ENCODE measurements around the gene FXYD6. TPM values are rescaled to one million over a fixed set of nuclear protein-coding genes. Genes with fewer than 3 reads are reported as not detected.

The FXYD6 gene
- total and polyA plus RNA-seq, 4 donors = 37.0 to 70.0 (median 43.9) TPM

DNA sequence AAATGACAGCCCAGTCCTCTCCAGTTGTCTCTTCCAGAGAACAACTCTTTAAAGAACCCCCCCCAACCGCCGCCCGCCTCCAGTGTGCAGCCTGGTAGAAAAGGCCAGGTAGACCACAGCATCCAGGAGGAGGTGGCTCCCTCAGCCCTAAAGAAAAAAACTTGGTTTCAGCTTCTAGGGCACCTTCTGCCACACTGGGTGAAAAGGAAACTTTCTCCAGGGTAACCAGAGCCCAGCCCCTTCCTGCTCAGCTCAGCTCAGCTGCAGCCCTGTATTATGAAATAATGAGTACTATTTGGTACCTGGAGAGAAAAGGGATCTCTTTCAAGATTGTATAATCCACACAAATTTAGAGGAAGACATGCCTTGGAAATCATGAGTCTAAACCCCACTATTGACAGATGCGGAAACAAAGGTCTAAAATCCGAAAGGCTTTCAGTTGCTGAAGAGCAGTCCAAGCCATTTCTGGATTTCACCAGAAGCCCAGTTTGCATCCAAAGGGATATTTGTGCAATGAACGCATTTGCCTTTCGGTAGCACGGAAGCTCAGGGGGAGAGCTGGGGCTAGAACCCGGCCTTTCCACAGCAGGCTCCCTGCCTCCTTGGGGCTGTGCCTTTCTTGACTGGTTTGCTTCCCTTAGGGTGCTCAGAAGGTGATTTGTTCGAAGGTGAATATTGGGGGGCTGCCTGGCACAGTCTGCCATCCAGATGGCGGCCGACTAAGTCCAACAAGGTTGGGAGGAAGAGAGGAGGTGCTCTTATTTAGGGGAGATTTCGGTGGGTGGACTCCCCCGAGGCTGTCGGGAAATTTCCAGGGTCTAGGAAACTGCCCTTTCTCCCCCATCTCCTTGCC, 3.3 kb downstream of the FXYD6 start:
- 80% methylated on average over 15 of the region's 15 CpGs for WGBS, 2 donors
- Histone ChIP-seq H3K9ac (ENCODE audit: insufficient read depth in 1 of 2, low read length in 2 of 2) (no peak overlapping the region), H3K36me3 (ENCODE audit: control insufficient read depth in 4 of 4, insufficient read depth in 4 of 4, low read length in 4 of 4) (peaks cover 0 to 3% (median 0%) of the 10 kb centered on the region in 4 donors), H3K27ac (ENCODE audit: low read depth in 1 of 2, low read length in 1 of 2) (peak overlapping the region; percentile 2 to 7), H3K4me3 (no peak overlapping the region), H3K9me3 (ENCODE audit: control insufficient read depth in 4 of 4, insufficient read depth in 3 of 4, low read length in 3 of 4) (no peaks in the 10 kb centered on the region), H3K27me3 (ENCODE audit: control insufficient read depth in 3 of 3, insufficient read depth in 3 of 3, low read length in 2 of 3) (no peaks in the 10 kb centered on the region), H3K4me1 (ENCODE audit: control insufficient read depth in 5 of 5, insufficient read depth in 5 of 5, low read length in 5 of 5) (peaks cover 7 to 61% (median 17%) of the 10 kb centered on the region in 5 donors)
- TF ChIP-seq, protein P1, sequence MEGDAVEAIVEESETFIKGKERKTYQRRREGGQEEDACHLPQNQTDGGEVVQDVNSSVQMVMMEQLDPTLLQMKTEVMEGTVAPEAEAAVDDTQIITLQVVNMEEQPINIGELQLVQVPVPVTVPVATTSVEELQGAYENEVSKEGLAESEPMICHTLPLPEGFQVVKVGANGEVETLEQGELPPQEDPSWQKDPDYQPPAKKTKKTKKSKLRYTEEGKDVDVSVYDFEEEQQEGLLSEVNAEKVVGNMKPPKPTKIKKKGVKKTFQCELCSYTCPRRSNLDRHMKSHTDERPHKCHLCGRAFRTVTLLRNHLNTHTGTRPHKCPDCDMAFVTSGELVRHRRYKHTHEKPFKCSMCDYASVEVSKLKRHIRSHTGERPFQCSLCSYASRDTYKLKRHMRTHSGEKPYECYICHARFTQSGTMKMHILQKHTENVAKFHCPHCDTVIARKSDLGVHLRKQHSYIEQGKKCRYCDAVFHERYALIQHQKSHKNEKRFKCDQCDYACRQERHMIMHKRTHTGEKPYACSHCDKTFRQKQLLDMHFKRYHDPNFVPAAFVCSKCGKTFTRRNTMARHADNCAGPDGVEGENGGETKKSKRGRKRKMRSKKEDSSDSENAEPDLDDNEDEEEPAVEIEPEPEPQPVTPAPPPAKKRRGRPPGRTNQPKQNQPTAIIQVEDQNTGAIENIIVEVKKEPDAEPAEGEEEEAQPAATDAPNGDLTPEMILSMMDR (IDR thresholded peaks at IDR 0.05; ENCODE audit: control extremely low read depth, extremely low read depth) = no peak
- DNase-seq (no peak), ATAC-seq (ENCODE audit: insufficient read depth, low FRiP score) (no peak)

DNA sequence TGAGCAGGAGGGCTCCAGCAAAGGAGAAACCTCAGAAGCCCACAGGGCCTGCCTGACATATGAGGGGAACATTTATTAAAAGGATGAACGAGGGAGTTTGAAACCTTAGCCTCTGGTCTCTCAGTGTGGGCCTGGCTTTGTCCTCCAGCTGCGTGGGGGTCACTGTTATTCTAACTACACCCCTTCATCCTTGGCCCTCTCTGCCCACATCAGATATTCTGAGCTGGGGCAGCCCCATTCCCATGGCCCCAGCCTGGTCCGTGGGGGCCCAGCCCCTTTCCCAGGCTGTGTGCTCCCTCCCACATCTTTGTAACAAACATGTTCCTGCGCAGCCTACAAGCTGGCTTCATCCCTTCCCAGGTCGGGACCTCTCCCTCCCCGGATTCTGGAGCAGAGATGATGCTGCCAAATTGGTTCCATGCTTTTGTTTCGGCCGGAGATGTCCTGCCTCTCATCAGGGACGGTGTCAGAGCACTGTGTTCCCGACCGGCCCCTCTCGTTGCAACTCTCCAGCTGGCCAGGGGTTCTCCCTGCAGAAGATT, 4.0 kb downstream of the FXYD6 start:
- H3K4me1 ChIP-seq (ENCODE audit: control insufficient read depth in 5 of 5, insufficient read depth in 5 of 5, low read length in 5 of 5) = peaks cover 7 to 58% (median 17%) of the 10 kb centered on the region in 5 donors
- H3K27me3 ChIP-seq (ENCODE audit: control insufficient read depth in 3 of 3, insufficient read depth in 3 of 3, low read length in 2 of 3) = no peaks in the 10 kb centered on the region
- ATAC-seq (ENCODE audit: insufficient read depth, low FRiP score) (no peak), DNase-seq (peak in 1 of 3 donors; percentile 34)
- H3K4me3 ChIP-seq = no peak overlapping the region
- TF ChIP-seq, protein P1 (IDR thresholded peaks at IDR 0.05; ENCODE audit: control extremely low read depth, extremely low read depth) = no peak
- H3K9me3 ChIP-seq (ENCODE audit: control insufficient read depth in 4 of 4, insufficient read depth in 3 of 4, low read length in 3 of 4) = no peaks in the 10 kb centered on the region
- peak overlapping the region in 1 of 2 donors; percentile 7 for H3K27ac ChIP-seq (ENCODE audit: low read depth in 1 of 2, low read length in 1 of 2)
- H3K36me3 ChIP-seq (ENCODE audit: control insufficient read depth in 4 of 4, insufficient read depth in 4 of 4, low read length in 4 of 4) = peaks cover 0 to 3% (median 0%) of the 10 kb centered on the region in 4 donors
- 59 to 62% methylated on average over 12 of the region's 12 CpGs for WGBS, 2 donors
- no peak overlapping the region for H3K9ac ChIP-seq (ENCODE audit: insufficient read depth in 1 of 2, low read length in 2 of 2)

DNA sequence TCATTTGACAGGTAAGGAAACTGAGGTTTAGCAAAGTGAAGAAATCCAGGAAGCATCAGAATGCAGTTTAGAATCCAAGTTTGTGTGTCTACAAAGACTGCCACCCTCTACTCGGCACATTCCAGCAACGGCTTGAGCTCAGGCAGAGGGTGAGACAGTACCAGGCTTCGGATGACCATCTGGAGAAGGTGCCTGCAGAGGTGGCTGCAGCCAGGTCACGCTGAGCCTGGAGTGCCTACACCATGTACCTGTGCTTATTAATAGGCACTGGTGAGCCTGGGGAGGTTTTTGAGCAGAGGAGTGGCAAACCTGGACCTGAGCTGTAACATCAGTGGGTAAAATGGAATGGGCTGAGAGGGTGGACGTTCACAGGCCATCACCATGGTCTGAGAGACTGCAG, 4.7 kb downstream of the FXYD6 start:
- Histone ChIP-seq H3K27ac (ENCODE audit: low read depth in 1 of 2, low read length in 1 of 2) (no peak overlapping the region), H3K27me3 (ENCODE audit: control insufficient read depth in 3 of 3, insufficient read depth in 3 of 3, low read length in 2 of 3) (no peaks in the 10 kb centered on the region), H3K9me3 (ENCODE audit: control insufficient read depth in 4 of 4, insufficient read depth in 3 of 4, low read length in 3 of 4) (no peaks in the 10 kb centered on the region), H3K9ac (ENCODE audit: insufficient read depth in 1 of 2, low read length in 2 of 2) (no peak overlapping the region), H3K4me1 (ENCODE audit: control insufficient read depth in 5 of 5, insufficient read depth in 5 of 5, low read length in 5 of 5) (peaks cover 7 to 51% (median 21%) of the 10 kb centered on the region in 5 donors), H3K4me3 (no peak overlapping the region), H3K36me3 (ENCODE audit: control insufficient read depth in 4 of 4, insufficient read depth in 4 of 4, low read length in 4 of 4) (peaks cover 0 to 3% (median 0%) of the 10 kb centered on the region in 4 donors)
- WGBS, 2 donors = 86 to 91% methylated on average over 5 of the region's 5 CpGs
- ATAC-seq (ENCODE audit: insufficient read depth, low FRiP score) = no peak
- TF ChIP-seq, protein P1 (IDR thresholded peaks at IDR 0.05; ENCODE audit: control extremely low read depth, extremely low read depth) = no peak
- no peak for DNase-seq
